ENCODE data around the gene GDA. TPM values are rescaled to one million over a fixed set of nuclear protein-coding genes. Genes with fewer than 3 reads are reported as not detected.

GDA gene
- not detected for polyA plus RNA-seq (2013, experiment 1 of 2)
- not detected for polyA plus RNA-seq (2013, experiment 2 of 2)

DNA sequence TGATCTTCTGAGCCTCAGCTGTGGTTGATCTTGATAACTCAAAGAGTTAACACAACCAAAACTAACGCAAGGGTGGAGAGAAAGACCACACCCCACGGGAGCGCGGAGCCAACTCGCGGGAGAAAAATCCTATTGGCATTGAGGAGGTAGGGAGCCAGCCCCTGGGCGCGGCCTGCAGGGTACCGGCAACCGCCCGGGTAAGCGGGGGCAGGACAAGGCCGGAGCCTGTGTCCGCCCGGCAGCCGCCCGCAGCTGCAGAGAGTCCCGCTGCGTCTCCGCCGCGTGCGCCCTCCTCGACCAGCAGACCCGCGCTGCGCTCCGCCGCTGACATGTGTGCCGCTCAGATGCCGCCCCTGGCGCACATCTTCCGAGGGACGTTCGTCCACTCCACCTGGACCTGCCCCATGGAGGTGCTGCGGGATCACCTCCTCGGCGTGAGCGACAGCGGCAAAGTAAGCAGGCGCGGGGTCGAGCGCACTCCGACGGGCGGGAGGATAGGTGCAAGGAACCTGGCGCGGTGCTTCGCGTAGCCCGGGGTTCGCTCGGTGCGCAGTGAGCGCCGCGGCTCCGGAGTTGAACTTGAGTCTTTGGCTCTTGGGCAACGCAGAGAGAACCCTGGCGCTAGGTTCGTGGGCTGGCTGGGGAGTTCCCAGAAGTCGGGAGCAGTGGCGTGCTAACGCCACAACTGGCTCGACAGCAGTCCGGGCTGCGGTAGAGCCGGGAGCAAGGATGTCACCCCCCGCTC, at the start of gene GDA:
GDA (plus strand) TSS at position 210 of the 745 bp plus-strand sequence; CDS start at position 330, 120 bp downstream.
- Histone ChIP-seq H3K27ac (ENCODE audit: low read depth, low read length) (no peak within 1 kb of the TSS), H3K4me3 (ENCODE audit: low read length) (peak within 1 kb of the TSS; percentile 57), H3K36me3 (ENCODE audit: insufficient read depth, low read length) (no peaks in the 10 kb centered on the region), H3K9me3 (ENCODE audit: insufficient read depth, low read depth, low read length) (no peaks in the 10 kb centered on the region), H3K27me3 (ENCODE audit: insufficient read depth, low read length) (peaks cover 47% of the 10 kb centered on the region), H3K9ac (ENCODE audit: low read depth, low read length) (peak within 1 kb of the TSS; percentile 34; the same call in 1 of the 2 replicates), H3K4me1 (ENCODE audit: insufficient read depth, low read length) (no peaks in the 10 kb centered on the region)
- WGBS, result 3% methylated on average over 70 of the region's 70 CpGs

DNA sequence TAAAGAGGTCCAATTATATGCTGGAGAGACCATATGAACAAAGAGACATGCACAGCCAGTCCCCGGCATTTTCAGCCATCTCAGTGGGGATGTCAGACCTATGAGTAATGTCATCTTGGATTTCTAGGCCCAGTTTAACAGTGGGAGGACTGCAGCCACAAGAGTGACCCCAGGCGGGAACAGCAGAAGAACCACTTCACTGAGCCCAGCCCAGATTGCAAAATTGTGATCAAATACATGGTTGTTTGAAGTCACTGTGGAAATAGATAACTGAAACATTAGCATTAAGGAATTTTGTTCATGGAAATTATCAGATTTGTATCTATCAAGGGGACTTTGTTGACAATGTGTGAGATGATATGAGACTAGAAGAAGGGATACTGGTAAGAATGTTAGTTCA, 46.7 kb upstream of the GDA start:
- Histone ChIP-seq H3K27ac (ENCODE audit: low read depth, low read length) (no peak overlapping the region), H3K4me3 (ENCODE audit: low read length) (no peak overlapping the region), H3K4me1 (ENCODE audit: insufficient read depth, low read length) (no peaks in the 10 kb centered on the region), H3K9me3 (ENCODE audit: insufficient read depth, low read depth, low read length) (no peaks in the 10 kb centered on the region), H3K27me3 (ENCODE audit: insufficient read depth, low read length) (no peaks in the 10 kb centered on the region), H3K9ac (ENCODE audit: low read depth, low read length) (no peak overlapping the region), H3K36me3 (ENCODE audit: insufficient read depth, low read length) (no peaks in the 10 kb centered on the region)
- 95% methylated on average over 2 of the region's 2 CpGs for WGBS

DNA sequence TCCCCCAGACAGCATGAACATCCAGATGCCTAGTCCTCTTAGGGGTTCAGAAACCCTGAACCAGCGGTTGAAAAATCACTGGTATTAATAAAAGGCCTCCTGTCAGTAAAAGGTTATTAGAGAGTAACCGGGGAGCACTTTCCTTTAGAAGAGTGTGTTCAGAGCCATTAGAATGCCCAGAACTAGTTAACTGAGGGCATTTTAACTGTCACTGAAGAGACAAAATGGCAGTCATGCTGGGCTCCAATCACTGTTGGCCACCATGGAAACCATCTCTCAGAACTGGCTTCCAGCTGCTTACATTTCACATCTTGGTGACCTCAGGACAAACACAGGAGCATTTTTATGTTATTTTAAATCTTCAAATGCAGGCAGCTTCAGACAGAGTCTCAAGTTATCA, 36.2 kb upstream of the GDA start:
- no peak overlapping the region for H3K4me3 ChIP-seq (ENCODE audit: low read length)
- no peak overlapping the region for H3K27ac ChIP-seq (ENCODE audit: low read depth, low read length)
- no peaks in the 10 kb centered on the region for H3K36me3 ChIP-seq (ENCODE audit: insufficient read depth, low read length)
- H3K9ac ChIP-seq (ENCODE audit: low read depth, low read length), result no peak overlapping the region
- WGBS, result 95% methylated on average over 2 of the region's 2 CpGs
- H3K9me3 ChIP-seq (ENCODE audit: insufficient read depth, low read depth, low read length), result 0 out of 2 replicates have a peak, but pooled peaks cover 3% of the 10 kb centered on the region
- H3K4me1 ChIP-seq (ENCODE audit: insufficient read depth, low read length), result no peaks in the 10 kb centered on the region
- no peaks in the 10 kb centered on the region for H3K27me3 ChIP-seq (ENCODE audit: insufficient read depth, low read length)

DNA sequence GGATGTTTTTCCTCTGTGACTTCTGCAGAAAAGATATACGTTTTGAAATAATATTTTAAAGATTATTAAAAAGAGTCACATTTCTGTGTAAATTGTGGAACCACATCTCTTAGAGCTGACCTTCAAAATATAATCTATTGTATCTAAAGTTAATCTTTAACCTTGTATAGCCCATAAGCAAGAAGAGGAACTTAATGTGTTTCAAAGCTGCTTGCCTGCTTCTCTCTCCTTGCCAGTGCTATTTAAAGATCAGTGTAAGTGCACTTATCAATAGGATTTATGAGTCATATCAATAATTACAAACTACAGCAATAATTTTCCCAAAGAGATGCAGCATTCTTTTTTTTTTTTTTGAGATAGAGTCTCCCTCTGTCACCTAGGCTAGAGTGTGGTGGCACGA, 29.4 kb upstream of the GDA start:
- WGBS, result 100% methylated on average over 1 of the region's 2 CpGs
- 0 out of 2 replicates have a peak, but pooled peaks cover 3% of the 10 kb centered on the region for H3K9me3 ChIP-seq (ENCODE audit: insufficient read depth, low read depth, low read length)

DNA sequence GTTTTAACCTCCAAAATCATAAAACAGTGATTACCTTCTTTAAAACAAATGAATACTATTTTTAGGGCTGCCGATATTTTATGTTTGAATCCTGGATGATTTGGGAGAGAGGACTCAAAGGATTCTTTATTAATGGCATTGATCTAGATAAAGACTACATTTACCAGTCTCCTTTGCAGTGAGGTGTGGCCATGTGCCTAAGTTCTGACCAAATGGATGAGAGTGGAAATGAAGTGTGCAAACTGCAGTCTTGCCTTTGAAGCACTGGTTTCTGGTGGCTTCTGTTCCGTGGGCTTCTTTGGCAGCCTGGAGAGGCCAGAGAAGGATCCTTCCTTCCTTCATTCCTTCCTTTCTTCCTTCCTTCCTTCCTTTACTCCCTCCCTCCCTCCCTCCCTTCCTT, 24.3 kb upstream of the GDA start:
- WGBS, result 94% methylated on average over 2 of the region's 2 CpGs
- Histone ChIP-seq H3K4me1 (ENCODE audit: insufficient read depth, low read length) (no peaks in the 10 kb centered on the region), H3K36me3 (ENCODE audit: insufficient read depth, low read length) (no peaks in the 10 kb centered on the region), H3K27ac (ENCODE audit: low read depth, low read length) (no peak overlapping the region), H3K27me3 (ENCODE audit: insufficient read depth, low read length) (no peaks in the 10 kb centered on the region), H3K9ac (ENCODE audit: low read depth, low read length) (no peak overlapping the region), H3K9me3 (ENCODE audit: insufficient read depth, low read depth, low read length) (no peaks in the 10 kb centered on the region), H3K4me3 (ENCODE audit: low read length) (no peak overlapping the region)

More for the DNA sequence above, 29.4 kb upstream of the GDA start:
- H3K36me3 ChIP-seq (ENCODE audit: insufficient read depth, low read length), result no peaks in the 10 kb centered on the region
- no peaks in the 10 kb centered on the region for H3K4me1 ChIP-seq (ENCODE audit: insufficient read depth, low read length)
- no peak overlapping the region for H3K9ac ChIP-seq (ENCODE audit: low read depth, low read length)
- H3K27me3 ChIP-seq (ENCODE audit: insufficient read depth, low read length), result no peaks in the 10 kb centered on the region
- H3K27ac ChIP-seq (ENCODE audit: low read depth, low read length), result no peak overlapping the region
- no peak overlapping the region for H3K4me3 ChIP-seq (ENCODE audit: low read length)

DNA sequence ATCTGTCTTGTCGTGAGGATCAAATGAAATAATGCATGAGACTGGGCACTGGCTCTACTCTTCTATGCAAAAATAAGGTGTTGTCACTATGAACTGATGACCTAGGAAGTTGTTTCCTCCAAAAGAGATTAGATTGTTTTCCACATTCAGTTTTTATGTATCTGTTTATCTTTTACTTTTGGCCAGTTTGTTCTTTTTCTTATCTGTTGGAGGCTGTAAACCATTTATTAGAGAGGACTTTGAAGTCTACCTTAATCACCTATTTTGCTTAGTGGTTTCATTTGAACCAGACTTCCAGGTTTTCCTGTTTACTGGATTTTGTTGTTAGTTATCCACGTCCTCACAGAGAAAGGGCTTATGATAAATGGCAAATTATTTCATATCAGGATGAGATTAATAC, 21.5 kb upstream of the GDA start:
- no peaks in the 10 kb centered on the region for H3K9me3 ChIP-seq (ENCODE audit: insufficient read depth, low read depth, low read length)
- no peak overlapping the region for H3K27ac ChIP-seq (ENCODE audit: low read depth, low read length)
- H3K9ac ChIP-seq (ENCODE audit: low read depth, low read length), result no peak overlapping the region
- H3K27me3 ChIP-seq (ENCODE audit: insufficient read depth, low read length), result no peaks in the 10 kb centered on the region
- WGBS, result 94% methylated on average over 2 of the region's 2 CpGs
- H3K4me1 ChIP-seq (ENCODE audit: insufficient read depth, low read length), result no peaks in the 10 kb centered on the region
- H3K4me3 ChIP-seq (ENCODE audit: low read length), result no peak overlapping the region
- no peaks in the 10 kb centered on the region for H3K36me3 ChIP-seq (ENCODE audit: insufficient read depth, low read length)

DNA sequence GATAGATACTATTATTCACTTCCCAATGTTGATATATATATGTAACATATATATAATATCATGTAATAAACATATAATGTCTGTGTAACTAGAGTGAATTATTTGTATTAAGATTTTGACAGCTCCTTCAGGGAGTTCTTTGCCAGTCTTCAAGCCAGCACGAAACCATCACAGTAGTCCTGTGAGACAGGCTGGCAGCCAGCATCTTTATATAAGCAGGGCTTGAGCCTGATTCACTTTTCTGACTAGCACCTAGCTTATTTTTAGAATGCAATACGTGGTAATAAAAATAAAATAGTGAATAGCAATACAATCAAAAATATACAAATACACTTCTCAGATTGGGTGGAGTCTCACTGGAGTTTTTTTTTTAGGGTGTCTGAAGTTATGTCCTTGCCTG, 20.7 kb upstream of the GDA start:
- Histone ChIP-seq H3K36me3 (ENCODE audit: insufficient read depth, low read length) (no peaks in the 10 kb centered on the region), H3K9ac (ENCODE audit: low read depth, low read length) (no peak overlapping the region)
- 94% methylated on average over 1 of the region's 2 CpGs for WGBS

DNA sequence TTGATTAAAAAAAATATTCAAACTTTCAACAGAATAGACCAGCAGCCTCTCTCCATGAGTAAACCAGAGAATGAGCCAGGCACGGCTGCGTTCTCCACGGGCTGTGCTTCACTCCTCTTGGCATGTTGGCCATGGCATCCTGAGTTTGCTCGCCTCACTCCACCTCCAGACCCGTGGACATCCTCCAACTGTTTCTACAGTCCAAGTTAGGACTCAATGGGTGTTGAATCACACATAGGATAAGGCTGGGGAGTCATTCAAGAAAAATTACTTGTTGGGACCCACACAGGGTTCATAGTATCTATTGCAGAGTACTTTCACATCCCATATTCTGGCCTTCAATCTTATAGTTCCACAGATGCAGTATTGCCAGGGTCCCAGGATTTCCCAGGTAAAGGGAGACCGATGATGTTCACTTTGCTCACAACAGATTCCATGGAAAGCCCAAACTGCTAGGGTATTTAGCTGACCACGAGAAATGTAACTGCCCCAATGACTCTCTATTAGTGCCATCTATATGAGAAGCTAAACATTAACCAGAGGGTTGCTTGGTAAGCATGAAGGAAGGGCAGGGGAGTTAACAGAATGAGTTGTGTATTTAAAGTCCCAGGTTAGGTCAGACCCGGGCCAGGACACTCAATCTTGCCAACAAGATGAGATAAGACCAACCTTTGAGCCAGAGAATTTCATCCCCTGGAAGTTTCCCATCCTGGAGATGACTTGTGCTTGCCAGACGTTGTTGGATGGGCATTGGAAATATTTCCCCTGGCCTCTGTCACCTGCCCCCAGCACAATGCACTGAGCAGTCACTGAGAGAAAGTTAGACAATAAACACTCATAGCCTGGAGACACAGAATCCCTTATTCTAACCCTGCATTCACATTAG, 19.7 kb upstream of the GDA start:
- 86% methylated on average over 9 of the region's 9 CpGs for WGBS
- no peaks in the 10 kb centered on the region for H3K36me3 ChIP-seq (ENCODE audit: insufficient read depth, low read length)
- no peaks in the 10 kb centered on the region for H3K27me3 ChIP-seq (ENCODE audit: insufficient read depth, low read length)
- no peak overlapping the region for H3K4me3 ChIP-seq (ENCODE audit: low read length)
- no peaks in the 10 kb centered on the region for H3K9me3 ChIP-seq (ENCODE audit: insufficient read depth, low read depth, low read length)
- H3K9ac ChIP-seq (ENCODE audit: low read depth, low read length), result no peak overlapping the region
- H3K4me1 ChIP-seq (ENCODE audit: insufficient read depth, low read length), result no peaks in the 10 kb centered on the region
- no peak overlapping the region for H3K27ac ChIP-seq (ENCODE audit: low read depth, low read length)

More for the DNA sequence above, 20.7 kb upstream of the GDA start:
- Histone ChIP-seq H3K27me3 (ENCODE audit: insufficient read depth, low read length) (no peaks in the 10 kb centered on the region), H3K4me1 (ENCODE audit: insufficient read depth, low read length) (no peaks in the 10 kb centered on the region), H3K9me3 (ENCODE audit: insufficient read depth, low read depth, low read length) (no peaks in the 10 kb centered on the region), H3K27ac (ENCODE audit: low read depth, low read length) (no peak overlapping the region), H3K4me3 (ENCODE audit: low read length) (no peak overlapping the region)

DNA sequence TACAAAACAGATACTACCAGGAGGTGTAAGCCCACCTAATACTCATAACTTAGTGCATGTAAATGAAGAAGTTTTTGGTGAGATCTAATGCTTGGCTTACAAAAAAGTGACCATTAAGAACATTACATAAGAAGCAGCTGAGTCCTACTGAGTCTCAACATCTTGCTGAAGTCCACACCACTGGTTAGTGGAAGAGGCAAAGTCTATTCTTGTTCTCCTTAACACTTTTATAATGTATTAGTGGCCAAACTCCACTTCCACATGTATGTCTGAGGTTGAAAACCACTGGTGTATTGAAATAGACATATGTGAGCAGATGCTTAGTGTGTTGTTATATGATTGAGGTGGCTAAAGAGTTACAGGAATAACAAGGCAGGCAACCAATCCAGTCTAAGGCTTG, 18.9 kb upstream of the GDA start:
- Histone ChIP-seq H3K9me3 (ENCODE audit: insufficient read depth, low read depth, low read length) (no peaks in the 10 kb centered on the region), H3K4me1 (ENCODE audit: insufficient read depth, low read length) (no peaks in the 10 kb centered on the region), H3K9ac (ENCODE audit: low read depth, low read length) (no peak overlapping the region), H3K36me3 (ENCODE audit: insufficient read depth, low read length) (no peaks in the 10 kb centered on the region), H3K4me3 (ENCODE audit: low read length) (no peak overlapping the region), H3K27me3 (ENCODE audit: insufficient read depth, low read length) (no peaks in the 10 kb centered on the region), H3K27ac (ENCODE audit: low read depth, low read length) (no peak overlapping the region)

DNA sequence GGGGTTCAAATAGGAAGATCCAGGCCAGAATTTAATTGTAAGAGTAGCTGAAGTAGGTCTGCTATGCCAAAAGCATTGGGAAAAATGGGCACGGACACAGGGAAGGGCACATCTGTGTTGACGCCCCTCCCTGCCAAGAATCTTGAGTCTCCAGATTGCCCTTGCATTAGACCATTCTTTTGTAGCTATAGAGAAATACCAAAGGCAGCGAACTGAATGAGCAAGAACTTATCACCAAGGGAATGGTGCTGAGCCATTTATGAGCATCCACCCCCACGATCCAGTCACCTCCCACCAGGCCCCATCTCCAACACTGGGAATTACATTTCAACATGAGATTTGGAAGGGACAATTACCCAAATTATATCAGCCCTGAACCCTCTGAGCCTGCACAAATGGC, 18.0 kb upstream of the GDA start:
- 83% methylated on average over 4 of the region's 4 CpGs for WGBS
- H3K4me3 ChIP-seq (ENCODE audit: low read length), result no peak overlapping the region
- H3K9ac ChIP-seq (ENCODE audit: low read depth, low read length), result no peak overlapping the region
- no peaks in the 10 kb centered on the region for H3K27me3 ChIP-seq (ENCODE audit: insufficient read depth, low read length)
- no peak overlapping the region for H3K27ac ChIP-seq (ENCODE audit: low read depth, low read length)
- no peaks in the 10 kb centered on the region for H3K36me3 ChIP-seq (ENCODE audit: insufficient read depth, low read length)
- H3K4me1 ChIP-seq (ENCODE audit: insufficient read depth, low read length), result no peaks in the 10 kb centered on the region
- no peaks in the 10 kb centered on the region for H3K9me3 ChIP-seq (ENCODE audit: insufficient read depth, low read depth, low read length)

DNA sequence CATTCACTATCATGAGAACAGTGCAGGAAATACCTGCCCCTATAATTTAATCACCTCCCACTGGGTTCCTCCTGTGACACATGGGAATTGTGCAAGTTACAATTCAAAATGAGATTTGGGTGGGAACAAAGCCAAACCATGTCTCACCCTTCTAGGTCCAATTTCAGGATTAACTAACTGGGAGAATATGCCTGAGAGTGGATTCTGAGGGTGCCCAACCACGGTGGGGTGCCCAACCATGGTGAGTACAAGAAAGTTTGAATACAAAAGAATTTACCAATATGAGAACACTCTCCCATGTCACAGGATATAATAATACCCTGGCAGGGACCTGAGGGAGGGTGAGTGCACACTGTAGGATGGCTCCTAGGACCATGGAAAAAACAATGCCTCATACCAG, 17.2 kb upstream of the GDA start:
- Histone ChIP-seq H3K4me1 (ENCODE audit: insufficient read depth, low read length) (no peaks in the 10 kb centered on the region), H3K27me3 (ENCODE audit: insufficient read depth, low read length) (no peaks in the 10 kb centered on the region), H3K27ac (ENCODE audit: low read depth, low read length) (no peak overlapping the region), H3K4me3 (ENCODE audit: low read length) (no peak overlapping the region), H3K36me3 (ENCODE audit: insufficient read depth, low read length) (no peaks in the 10 kb centered on the region), H3K9ac (ENCODE audit: low read depth, low read length) (no peak overlapping the region), H3K9me3 (ENCODE audit: insufficient read depth, low read depth, low read length) (no peaks in the 10 kb centered on the region)
- WGBS, result 100% methylated on average over 1 of the region's 1 CpG
